Smooth muscle cell (in vitro differentiated cells): ENCODE results near the gene RIC1. TPM values are rescaled to one million over a fixed set of nuclear protein-coding genes. Genes with fewer than 3 reads are reported as not detected.

Experiments
- DNase-seq: peaks from one replicate; lab custom pipeline; 2025; ENCODE audit not compliant: unreplicated experiment; lab: John Stamatoyannopoulos, UW
- H2AFZ ChIP-seq: fragments of 200-600 bp; sonication (generic); 2 replicates; pipeline ENCODE4 v1.6.0; 2016; ENCODE audit warnings: antibody characterized with exemption, low read depth, mild to moderate bottlenecking
- H3F3A ChIP-seq: fragments of 200-600 bp; sonication (generic); 2 replicates; pipeline ENCODE4 v1.6.0; 2017; ENCODE audit warnings: antibody characterized with exemption, low read depth
- H3K27ac ChIP-seq: fragments of 200-600 bp; sonication (generic); 2 replicates; pipeline ENCODE4 v1.5.1; 2016; ENCODE audit warnings: low read depth, mild to moderate bottlenecking
- H3K27me3 ChIP-seq: fragments of 200-600 bp; sonication (generic); 2 replicates; pipeline ENCODE4 v1.6.1; 2016; ENCODE audit warnings: low read depth, mild to moderate bottlenecking
- H3K36me3 ChIP-seq: fragments of 200-600 bp; sonication (generic); 2 replicates; pipeline ENCODE4 v1.5.1; 2016; ENCODE audit warnings: low read depth
- H3K4me1 ChIP-seq: fragments of 200-600 bp; sonication (generic); 2 replicates; pipeline ENCODE4 v1.5.1; 2016; ENCODE audit warnings: low read depth
- H3K4me2 ChIP-seq: fragments of 200-600 bp; sonication (generic); 2 replicates; pipeline ENCODE4 v1.6.0; 2016; ENCODE audit warnings: mild to moderate bottlenecking
- H3K4me3 ChIP-seq: fragments of 200-600 bp; sonication (generic); 2 replicates; pipeline ENCODE4 v1.5.1; 2016; ENCODE audit warnings: mild to moderate bottlenecking
- H3K79me2 ChIP-seq: fragments of 200-600 bp; sonication (generic); 2 replicates; pipeline ENCODE4 v1.6.0; 2016; ENCODE audit warnings: low read depth, mild to moderate bottlenecking
- H3K9ac ChIP-seq: fragments of 200-600 bp; sonication (generic); 2 replicates; pipeline ENCODE4 v1.6.0; 2016; ENCODE audit warnings: low read depth
- H3K9me3 ChIP-seq: fragments of 200-600 bp; sonication (generic); replicated peaks from 2 replicates; pipeline ENCODE4 v1.5.1; 2016; ENCODE audit warnings: low read depth
- H4K20me1 ChIP-seq: fragments of 200-600 bp; sonication (generic); 2 replicates; pipeline ENCODE4 v1.6.0; 2016; ENCODE audit warnings: low read depth
- CTCF ChIP-seq: fragments of 200-600 bp; sonication (generic); IDR thresholded peaks from 2 replicates; pipeline ENCODE4 v1.5.1; 2017; ENCODE audit warnings: borderline replicate concordance, mild to moderate bottlenecking, antibody characterized with exemption; ENCODE audit not compliant: insufficient read depth, poor library complexity, severe bottlenecking
- WGBS: methylation state at CpG from one replicate; pipeline ENCODE4 v1.1.7; 2016; ENCODE audit warnings: low lambda C conversion rate; 5-methylcytosine and 5-hydroxymethylcytosine counted together
- polyA plus RNA-seq: library from polyadenylated mRNA; unstranded; fragments of >200 nt; fragmentation: Nextera tagmentation; extraction: Ambion mirVana; gene quantifications from 2 replicates; pipeline ENCODE4 v1.2.1, GENCODE V29; 2016
- total RNA-seq: library from RNA; depleted of rRNA; stranded (reverse); fragments of >200 nt; gene quantifications from 2 replicates; pipeline ENCODE4 v1.2.3, GENCODE V29; 2014

RIC1 gene
- total and polyA plus RNA-seq, 2 experiments from 2014 or later = 9.9 to 52.4 TPM

GRCh38 chr9:5748438-5748837 lies 119.5 kb downstream of the RIC1 start:
- H3K27me3 ChIP-seq = no peaks in the 10 kb centered on the region
- no peak for TF ChIP-seq CTCF
- WGBS = 100% methylated on average over 1 of the region's 1 CpG

GRCh38 chr9:5749306-5749705 lies 120.4 kb downstream of the RIC1 start:
- DNase-seq = no peak
- Histone ChIP-seq H3K36me3 (peaks cover 28% of the 10 kb centered on the region), H3K4me2 (no peak overlapping the region), H2AFZ (no peak overlapping the region), H3K9ac (no peak overlapping the region), H3K4me3 (no peak overlapping the region), H3K27me3 (no peaks in the 10 kb centered on the region), H4K20me1 (no peaks in the 10 kb centered on the region), H3K27ac (no peak overlapping the region), H3K4me1 (no peaks in the 10 kb centered on the region), H3K79me2 (no peaks in the 10 kb centered on the region), H3K9me3 (no peaks in the 10 kb centered on the region), H3F3A (no peaks in the 10 kb centered on the region)
- 98% methylated on average over 4 of the region's 4 CpGs for WGBS
- TF ChIP-seq CTCF = no peak

More at GRCh38 chr9:5748438-5748837, 119.5 kb downstream of the RIC1 start:
- no peaks in the 10 kb centered on the region for H3K9me3 ChIP-seq
- no peaks in the 10 kb centered on the region for H3K4me1 ChIP-seq
- DNase-seq = no peak
- H3K27ac ChIP-seq = no peak overlapping the region
- no peak overlapping the region for H2AFZ ChIP-seq
- H3K9ac ChIP-seq = no peak overlapping the region
- no peaks in the 10 kb centered on the region for H4K20me1 ChIP-seq
- no peak overlapping the region for H3K4me3 ChIP-seq
- no peaks in the 10 kb centered on the region for H3F3A ChIP-seq
- peaks cover 28% of the 10 kb centered on the region for H3K36me3 ChIP-seq
- H3K4me2 ChIP-seq = no peak overlapping the region
- H3K79me2 ChIP-seq = no peaks in the 10 kb centered on the region

- no peaks in the 10 kb centered on the region for H3K4me1 ChIP-seq
- H3K9ac ChIP-seq = no peak overlapping the region
- no peak overlapping the region for H2AFZ ChIP-seq
- TF ChIP-seq CTCF = no peak
- no peak overlapping the region for H3K4me2 ChIP-seq
- H4K20me1 ChIP-seq = no peaks in the 10 kb centered on the region
- H3K79me2 ChIP-seq = no peaks in the 10 kb centered on the region
- no peak for DNase-seq
- H3K4me3 ChIP-seq = no peak overlapping the region
- H3F3A ChIP-seq = no peaks in the 10 kb centered on the region
- 98% methylated on average over 1 of the region's 1 CpG for WGBS
- H3K27ac ChIP-seq = no peak overlapping the region
- H3K27me3 ChIP-seq = no peaks in the 10 kb centered on the region
- H3K9me3 ChIP-seq = no peaks in the 10 kb centered on the region
- H3K36me3 ChIP-seq = peaks cover 22% of the 10 kb centered on the region
Observed at GRCh38 chr9:5750569-5750968, 121.7 kb downstream of the RIC1 start.

GRCh38 chr9:5756633-5757032 lies 127.7 kb downstream of the RIC1 start:
- H3F3A ChIP-seq = no peaks in the 10 kb centered on the region
- 95% methylated on average over 3 of the region's 3 CpGs for WGBS
- DNase-seq = no peak
- no peaks in the 10 kb centered on the region for H3K9me3 ChIP-seq
- H3K27ac ChIP-seq = no peak overlapping the region
- H4K20me1 ChIP-seq = no peaks in the 10 kb centered on the region
- no peak overlapping the region for H3K4me2 ChIP-seq
- no peak overlapping the region for H3K4me3 ChIP-seq
- H3K27me3 ChIP-seq = no peaks in the 10 kb centered on the region
- H3K79me2 ChIP-seq = no peaks in the 10 kb centered on the region
- H3K9ac ChIP-seq = no peak overlapping the region
- peaks cover 18% of the 10 kb centered on the region for H3K36me3 ChIP-seq
- no peak for TF ChIP-seq CTCF
- no peaks in the 10 kb centered on the region for H3K4me1 ChIP-seq
- H2AFZ ChIP-seq = no peak overlapping the region
